GM12878 (cell line): ENCODE data around the gene ADAMTSL4. TPM values are rescaled to one million over a fixed set of nuclear protein-coding genes. Genes with fewer than 3 reads are reported as not detected.

ENCODE experiments used
- CBX3 ChIP-seq: fragments of 200-600 bp; sonication (generic); IDR thresholded peaks from 2 replicates; pipeline ENCODE4 v1.6.1; 2016; ENCODE audit warnings: low read depth, borderline replicate concordance
- CHD1 ChIP-seq: IDR thresholded peaks from 2 replicates; pipeline ENCODE4 v1.6.1; 2012; ENCODE audit warnings: low read depth, low read length, improper control_type of control experiment
- DPF2 ChIP-seq: fragments of 450-650 bp; IDR thresholded peaks from 2 replicates; pipeline ENCODE4 v1.6.1; 2017; ENCODE audit warnings: mild to moderate bottlenecking
- EED ChIP-seq: sonication (generic); IDR thresholded peaks from 2 replicates; pipeline ENCODE4 v1.6.1; 2016; ENCODE audit warnings: antibody characterized with exemption, low read depth
- EGR1 ChIP-seq, 2 experiments: IDR thresholded peaks; 1 replicate in 1 of 2; 2 replicates in 1 of 2; pipeline ENCODE4 v1.6.1; 2011 to 2012; ENCODE audit warnings: low read depth in 2 of 2, low read length in 2 of 2, borderline replicate concordance in 1 of 2, mild to moderate bottlenecking in 1 of 2, moderate library complexity in 1 of 2
- FOXM1 ChIP-seq: IDR thresholded peaks from 2 replicates; pipeline ENCODE4 v1.6.1; 2012; ENCODE audit warnings: low read depth, mild to moderate bottlenecking, inconsistent platforms, low read length, moderate library complexity
- GABPA ChIP-seq: IDR thresholded peaks from 2 replicates; pipeline ENCODE4 v1.6.1; 2014; ENCODE audit warnings: antibody characterized with exemption, low read depth, mild to moderate bottlenecking, inconsistent platforms
- GATAD2B ChIP-seq: fragments of 450-650 bp; conservative IDR thresholded peaks from 2 replicates; pipeline ENCODE4 v1.6.1; 2017; ENCODE audit warnings: low read depth, mild to moderate bottlenecking, moderate library complexity
- IKZF2 ChIP-seq, 2 experiments: fragments of 450-650 bp; IDR thresholded peaks; 2 replicates each; pipeline ENCODE4 v1.6.1; 2017; ENCODE audit warnings: mild to moderate bottlenecking in 2 of 2, moderate library complexity in 2 of 2
- MEF2A ChIP-seq: IDR thresholded peaks from 2 replicates; pipeline ENCODE4 v1.6.1; 2011; ENCODE audit warnings: low read depth, mild to moderate bottlenecking, low read length, moderate library complexity; ENCODE audit not compliant: insufficient read depth
- MEF2B ChIP-seq: fragments of 450-650 bp; IDR thresholded peaks from 2 replicates; pipeline ENCODE4 v1.6.1; 2018; ENCODE audit warnings: mild to moderate bottlenecking, moderate library complexity; ENCODE audit not compliant: partially characterized antibody, poor library complexity, severe bottlenecking
- POLR2A ChIP-seq: IDR thresholded peaks from 2 replicates; pipeline ENCODE4 v1.6.1; 2011; ENCODE audit warnings: low read depth, mild to moderate bottlenecking, low read length
- RB1 ChIP-seq: fragments of 450-650 bp; formaldehyde crosslinking; IDR thresholded peaks from 2 replicates; pipeline ENCODE4 v1.6.1; 2017; ENCODE audit warnings: mild to moderate bottlenecking, borderline replicate concordance
- RCOR1 ChIP-seq: conservative IDR thresholded peaks from 2 replicates; pipeline ENCODE4 v1.6.1; 2012; ENCODE audit warnings: low read depth, low read length, improper control_type of control experiment
- TARDBP ChIP-seq: IDR thresholded peaks from 2 replicates; pipeline ENCODE4 v1.6.1; 2016; ENCODE audit warnings: borderline replicate concordance
- TBL1XR1 ChIP-seq: IDR thresholded peaks from 2 replicates; pipeline ENCODE4 v1.6.1; 2012; ENCODE audit warnings: low read depth, low read length, improper control_type of control experiment
- YY1 ChIP-seq: IDR thresholded peaks from 2 replicates; pipeline ENCODE4 v1.6.1; 2011; ENCODE audit warnings: low read depth, mild to moderate bottlenecking, low read length
- ZNF217 ChIP-seq: fragments of 450-650 bp; IDR thresholded peaks from 2 replicates; pipeline ENCODE4 v1.6.1; 2017; ENCODE audit warnings: antibody characterized with exemption, mild to moderate bottlenecking
- polyA plus RNA-seq, 11 experiments: library from polyadenylated mRNA; depleted of rRNA in 4 of 11; unstranded in 6 of 11; stranded (reverse) in 5 of 11; fragments of >200 nt; fragmentation: Nextera tagmentation in 4 of 11; fragmentation: Illumina TruSeq in 1 of 11; extraction: Ambion mirVana in 4 of 11; extraction: Trizol in 1 of 11; gene quantifications; 1 replicate in 1 of 11; 2 replicates in 10 of 11; pipeline versions ENCODE4 v1.2.1 to v1.2.3, GENCODE V29; 2011 to 2016; ENCODE audit warnings: inconsistent platforms in 2 of 11, missing spikeins in 2 of 11, low read depth in 1 of 11
- total RNA-seq, 4 experiments: library from RNA; depleted of rRNA in 3 of 4; stranded (reverse); fragments of >200 nt in 3 of 4; fragmentation: Illumina TruSeq in 1 of 4; extraction: Trizol in 1 of 4; gene quantifications; 2 replicates each; pipeline versions ENCODE4 v1.2.1 to v1.2.3, GENCODE V29; 2013 to 2021
- TF ChIP-seq, protein P1 (sequence below): IDR thresholded peaks from 2 replicates; pipeline ENCODE4 v1.6.1; 2011; ENCODE audit warnings: low read depth, mild to moderate bottlenecking, low read length, moderate library complexity, borderline replicate concordance; ENCODE audit errors: extremely low read depth
- TF ChIP-seq, protein P2 (sequence below): fragments of 150-350 bp; IDR thresholded peaks from 2 replicates; pipeline ENCODE4 v1.6.1; 2014; ENCODE audit warnings: mild to moderate bottlenecking, low read depth, low read length
- TF ChIP-seq, protein P3 (sequence below): fragments of 450-650 bp; IDR thresholded peaks from 2 replicates; pipeline ENCODE4 v1.6.1; 2018; ENCODE audit warnings: mild to moderate bottlenecking, low read depth, moderate library complexity; ENCODE audit not compliant: partially characterized antibody
- TF ChIP-seq, protein P4 (sequence below): fragments of 450-650 bp; IDR thresholded peaks from 2 replicates; pipeline ENCODE4 v1.6.1; 2017; ENCODE audit warnings: mild to moderate bottlenecking, moderate library complexity

The ADAMTSL4 gene
- total and polyA plus RNA-seq, 10 of the 15 experiments (the other 5 are each of a cell fraction or from before 2014, with no cell fraction given): 0.04 to 0.15 (median 0.05) TPM; not detected in 5

DNA sequence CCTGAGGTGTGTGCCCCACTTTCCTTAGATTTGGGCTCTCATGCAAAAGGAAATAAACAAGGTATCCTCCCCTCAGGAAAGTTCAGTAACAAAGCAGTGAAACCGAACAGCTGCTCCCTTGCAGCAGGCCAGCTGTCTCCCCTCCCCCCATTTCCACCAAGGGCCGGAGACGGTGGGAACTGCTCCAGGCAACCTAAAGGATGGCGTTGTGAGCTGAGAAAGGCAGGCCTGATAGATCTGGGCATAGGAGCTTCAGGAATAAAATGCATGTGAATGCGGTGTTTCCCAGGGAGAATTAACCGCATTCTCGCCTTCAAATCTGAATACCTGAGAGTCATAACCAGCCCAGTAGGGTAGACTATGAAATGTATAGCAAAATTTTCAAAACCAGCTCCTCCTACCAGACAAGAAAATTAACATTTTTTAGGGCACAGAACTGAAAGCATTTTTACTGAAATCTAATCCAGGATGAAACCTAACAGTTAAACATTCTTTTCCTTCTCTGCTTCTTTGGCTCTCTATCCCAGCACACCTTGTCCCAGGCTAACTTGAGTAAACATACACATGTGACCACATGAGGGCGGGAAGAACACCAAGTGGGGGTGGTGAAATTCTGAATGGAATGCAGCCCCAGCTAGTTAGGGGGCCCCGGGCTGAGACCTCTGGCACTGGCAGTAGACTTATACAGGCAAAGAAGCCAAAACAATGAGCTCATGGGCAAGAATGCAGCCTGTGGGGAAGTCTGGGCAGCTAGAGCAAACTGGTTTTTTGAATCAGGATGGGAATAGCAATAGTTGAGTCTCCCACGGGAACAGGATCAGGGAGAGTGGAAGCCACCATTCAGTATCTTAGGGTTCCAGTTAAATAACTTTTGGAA is 18.7 kb downstream of the ADAMTSL4 start (continued):
- TF ChIP-seq, protein P1, sequence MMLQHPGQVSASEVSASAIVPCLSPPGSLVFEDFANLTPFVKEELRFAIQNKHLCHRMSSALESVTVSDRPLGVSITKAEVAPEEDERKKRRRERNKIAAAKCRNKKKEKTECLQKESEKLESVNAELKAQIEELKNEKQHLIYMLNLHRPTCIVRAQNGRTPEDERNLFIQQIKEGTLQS: no peak
- peak; percentile 80; the same call in 1 of the 2 replicates for TF ChIP-seq DPF2
- TF ChIP-seq GATAD2B: peak; percentile 45
- TF ChIP-seq EGR1 (IDR thresholded peaks at IDR 0.05; ENCODE audit: borderline replicate concordance in 1 of 2, low read depth in 2 of 2, low read length in 2 of 2): no peak
- peak; percentile 40 for TF ChIP-seq MEF2B
- TF ChIP-seq, protein P2, sequence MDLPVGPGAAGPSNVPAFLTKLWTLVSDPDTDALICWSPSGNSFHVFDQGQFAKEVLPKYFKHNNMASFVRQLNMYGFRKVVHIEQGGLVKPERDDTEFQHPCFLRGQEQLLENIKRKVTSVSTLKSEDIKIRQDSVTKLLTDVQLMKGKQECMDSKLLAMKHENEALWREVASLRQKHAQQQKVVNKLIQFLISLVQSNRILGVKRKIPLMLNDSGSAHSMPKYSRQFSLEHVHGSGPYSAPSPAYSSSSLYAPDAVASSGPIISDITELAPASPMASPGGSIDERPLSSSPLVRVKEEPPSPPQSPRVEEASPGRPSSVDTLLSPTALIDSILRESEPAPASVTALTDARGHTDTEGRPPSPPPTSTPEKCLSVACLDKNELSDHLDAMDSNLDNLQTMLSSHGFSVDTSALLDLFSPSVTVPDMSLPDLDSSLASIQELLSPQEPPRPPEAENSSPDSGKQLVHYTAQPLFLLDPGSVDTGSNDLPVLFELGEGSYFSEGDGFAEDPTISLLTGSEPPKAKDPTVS: no peak
- TF ChIP-seq FOXM1: no peak
- peak; percentile 73 for TF ChIP-seq EED
- TF ChIP-seq GABPA: no peak
- TF ChIP-seq, protein P3, sequence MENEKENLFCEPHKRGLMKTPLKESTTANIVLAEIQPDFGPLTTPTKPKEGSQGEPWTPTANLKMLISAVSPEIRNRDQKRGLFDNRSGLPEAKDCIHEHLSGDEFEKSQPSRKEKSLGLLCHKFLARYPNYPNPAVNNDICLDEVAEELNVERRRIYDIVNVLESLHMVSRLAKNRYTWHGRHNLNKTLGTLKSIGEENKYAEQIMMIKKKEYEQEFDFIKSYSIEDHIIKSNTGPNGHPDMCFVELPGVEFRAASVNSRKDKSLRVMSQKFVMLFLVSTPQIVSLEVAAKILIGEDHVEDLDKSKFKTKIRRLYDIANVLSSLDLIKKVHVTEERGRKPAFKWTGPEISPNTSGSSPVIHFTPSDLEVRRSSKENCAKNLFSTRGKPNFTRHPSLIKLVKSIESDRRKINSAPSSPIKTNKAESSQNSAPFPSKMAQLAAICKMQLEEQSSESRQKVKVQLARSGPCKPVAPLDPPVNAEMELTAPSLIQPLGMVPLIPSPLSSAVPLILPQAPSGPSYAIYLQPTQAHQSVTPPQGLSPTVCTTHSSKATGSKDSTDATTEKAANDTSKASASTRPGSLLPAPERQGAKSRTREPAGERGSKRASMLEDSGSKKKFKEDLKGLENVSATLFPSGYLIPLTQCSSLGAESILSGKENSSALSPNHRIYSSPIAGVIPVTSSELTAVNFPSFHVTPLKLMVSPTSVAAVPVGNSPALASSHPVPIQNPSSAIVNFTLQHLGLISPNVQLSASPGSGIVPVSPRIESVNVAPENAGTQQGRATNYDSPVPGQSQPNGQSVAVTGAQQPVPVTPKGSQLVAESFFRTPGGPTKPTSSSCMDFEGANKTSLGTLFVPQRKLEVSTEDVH: no peak
- no peak for TF ChIP-seq ZNF217
- no peak for TF ChIP-seq CBX3
- TF ChIP-seq POLR2A: peak; percentile 25; the same call in 1 of the 2 replicates
- no peak for TF ChIP-seq RCOR1
- peak in 1 of 2 experiments; percentile 77; a peak in 2 of 4 replicates for TF ChIP-seq IKZF2 (IDR thresholded peaks at IDR 0.05)
- no peak for TF ChIP-seq TARDBP
- 0 out of 2 replicates have a peak, but pooled peaks have one; percentile 12 for TF ChIP-seq RB1
- TF ChIP-seq TBL1XR1: no peak
- peak; percentile 10; the same call in 1 of the 2 replicates for TF ChIP-seq YY1
- TF ChIP-seq CHD1: no peak
- TF ChIP-seq MEF2A: no peak
- TF ChIP-seq, protein P4, sequence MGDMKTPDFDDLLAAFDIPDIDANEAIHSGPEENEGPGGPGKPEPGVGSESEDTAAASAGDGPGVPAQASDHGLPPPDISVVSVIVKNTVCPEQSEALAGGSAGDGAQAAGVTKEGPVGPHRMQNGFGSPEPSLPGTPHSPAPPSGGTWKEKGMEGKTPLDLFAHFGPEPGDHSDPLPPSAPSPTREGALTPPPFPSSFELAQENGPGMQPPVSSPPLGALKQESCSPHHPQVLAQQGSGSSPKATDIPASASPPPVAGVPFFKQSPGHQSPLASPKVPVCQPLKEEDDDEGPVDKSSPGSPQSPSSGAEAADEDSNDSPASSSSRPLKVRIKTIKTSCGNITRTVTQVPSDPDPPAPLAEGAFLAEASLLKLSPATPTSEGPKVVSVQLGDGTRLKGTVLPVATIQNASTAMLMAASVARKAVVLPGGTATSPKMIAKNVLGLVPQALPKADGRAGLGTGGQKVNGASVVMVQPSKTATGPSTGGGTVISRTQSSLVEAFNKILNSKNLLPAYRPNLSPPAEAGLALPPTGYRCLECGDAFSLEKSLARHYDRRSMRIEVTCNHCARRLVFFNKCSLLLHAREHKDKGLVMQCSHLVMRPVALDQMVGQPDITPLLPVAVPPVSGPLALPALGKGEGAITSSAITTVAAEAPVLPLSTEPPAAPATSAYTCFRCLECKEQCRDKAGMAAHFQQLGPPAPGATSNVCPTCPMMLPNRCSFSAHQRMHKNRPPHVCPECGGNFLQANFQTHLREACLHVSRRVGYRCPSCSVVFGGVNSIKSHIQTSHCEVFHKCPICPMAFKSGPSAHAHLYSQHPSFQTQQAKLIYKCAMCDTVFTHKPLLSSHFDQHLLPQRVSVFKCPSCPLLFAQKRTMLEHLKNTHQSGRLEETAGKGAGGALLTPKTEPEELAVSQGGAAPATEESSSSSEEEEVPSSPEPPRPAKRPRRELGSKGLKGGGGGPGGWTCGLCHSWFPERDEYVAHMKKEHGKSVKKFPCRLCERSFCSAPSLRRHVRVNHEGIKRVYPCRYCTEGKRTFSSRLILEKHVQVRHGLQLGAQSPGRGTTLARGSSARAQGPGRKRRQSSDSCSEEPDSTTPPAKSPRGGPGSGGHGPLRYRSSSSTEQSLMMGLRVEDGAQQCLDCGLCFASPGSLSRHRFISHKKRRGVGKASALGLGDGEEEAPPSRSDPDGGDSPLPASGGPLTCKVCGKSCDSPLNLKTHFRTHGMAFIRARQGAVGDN: no peak
